SK-N-SH (cell line): ENCODE measurements around the gene CPA1. TPM values are rescaled to one million over a fixed set of nuclear protein-coding genes. Genes with fewer than 3 reads are reported as not detected.
A peak's percentile ranks its signal among the peaks of the same experiment; 100 is the strongest.

ENCODE experiments used
- CTCF ChIA-PET: fragments of 300-600, 350-600 bp; formaldehyde crosslinking; extraction: SDS; loops from one replicate; lab custom pipeline; 2021; lab: Yijun Ruan, JAX
- POLR2A ChIA-PET: fragments of 350-600 bp; sonication (Branson Sonifier 250); formaldehyde crosslinking; extraction: SDS; loops from one replicate; lab custom pipeline; 2020; ENCODE audit warnings: antibody characterized with exemption, inconsistent platforms; lab: Yijun Ruan, JAX
- DNase-seq: peaks from one replicate; pipeline ENCODE4 v3.0.0; 2012
- H2AFZ ChIP-seq: fragments of 200-600 bp; sonication (generic); 2 replicates; pipeline ENCODE4 v1.8.1; 2016; ENCODE audit warnings: antibody characterized with exemption, mild to moderate bottlenecking, low read depth
- H3F3A ChIP-seq: fragments of 200-600 bp; sonication (generic); replicated peaks from 2 replicates; pipeline ENCODE3; 2016; ENCODE audit warnings: antibody characterized with exemption, mild to moderate bottlenecking; ENCODE audit not compliant: insufficient read depth
- H3K27ac ChIP-seq, 2 experiments: fragments of 200-500 bp in 1 of 2; fragments of 200-600 bp in 1 of 2; sonication (Bioruptor generic) in 1 of 2; sonication (generic), shearing (Covaris generic) in 1 of 2; 2 replicates each; pipeline versions ENCODE4 v1.5.1 to v1.6.1; 2014 to 2016; ENCODE audit warnings: low read depth in 2 of 2, inconsistent platforms in 1 of 2, low read length in 1 of 2, mild to moderate bottlenecking in 1 of 2, mixed read lengths in 1 of 2
- H3K27me3 ChIP-seq: fragments of 200-600 bp; sonication (generic), shearing (Covaris generic); 2 replicates; pipeline ENCODE4 v1.6.1; 2016; ENCODE audit warnings: mixed run types; ENCODE audit not compliant: insufficient read depth
- H3K36me3 ChIP-seq, 2 experiments: fragments of 200-500 bp in 1 of 2; fragments of 200-600 bp in 1 of 2; sonication (Bioruptor generic) in 1 of 2; sonication (generic) in 1 of 2; replicated peaks in 1 of 2; 2 replicates each; pipeline versions ENCODE3 to v1.5.1; 2014 to 2016; ENCODE audit warnings: low read length in 1 of 2, mild to moderate bottlenecking in 1 of 2; ENCODE audit not compliant: insufficient read depth in 2 of 2, control insufficient read depth in 1 of 2
- H3K4me1 ChIP-seq, 2 experiments: fragments of 200-500 bp in 1 of 2; fragments of 200-600 bp in 1 of 2; sonication (Bioruptor generic) in 1 of 2; sonication (generic), shearing (Covaris generic) in 1 of 2; 2 replicates each; pipeline versions ENCODE4 v1.5.1 to v1.6.1; 2014 to 2016; ENCODE audit warnings: low read depth in 1 of 2, low read length in 1 of 2, mixed run types in 1 of 2; ENCODE audit not compliant: insufficient read depth in 2 of 2, control insufficient read depth in 1 of 2
- H3K4me2 ChIP-seq: fragments of 200-600 bp; sonication (generic), shearing (Covaris generic); 2 replicates; pipeline ENCODE4 v1.6.1; 2017; ENCODE audit warnings: mixed run types
- H3K4me3 ChIP-seq, 2 experiments: fragments of 200-500 bp in 1 of 2; fragments of 200-600 bp in 1 of 2; sonication (Bioruptor generic) in 1 of 2; sonication (generic), shearing (Covaris generic) in 1 of 2; 2 replicates each; pipeline versions ENCODE4 v1.5.1 to v1.8.1; 2014 to 2016; ENCODE audit warnings: low read depth in 2 of 2, inconsistent platforms in 1 of 2, low read length in 1 of 2, mild to moderate bottlenecking in 1 of 2, mixed read lengths in 1 of 2, moderate library complexity in 1 of 2
- H3K79me2 ChIP-seq: fragments of 200-600 bp; sonication (generic); 2 replicates; pipeline ENCODE4 v1.8.1; 2017; ENCODE audit warnings: mild to moderate bottlenecking; ENCODE audit not compliant: insufficient read depth
- H3K9ac ChIP-seq: fragments of 200-600 bp; sonication (generic); 2 replicates; pipeline ENCODE4 v1.6.1; 2017; ENCODE audit warnings: mixed run types
- H3K9me2 ChIP-seq: fragments of 200-600 bp; sonication (generic); 2 replicates; pipeline ENCODE4 v1.6.1; 2017; ENCODE audit warnings: mixed run types
- H3K9me3 ChIP-seq: fragments of 200-600 bp; sonication (generic); 2 replicates; pipeline ENCODE4 v1.6.1; 2017; ENCODE audit warnings: mixed run types, mild to moderate bottlenecking, moderate library complexity
- H4K20me1 ChIP-seq: fragments of 200-600 bp; sonication (generic); 2 replicates; pipeline ENCODE4 v1.6.1; 2017; ENCODE audit warnings: mild to moderate bottlenecking, mixed run types; ENCODE audit not compliant: insufficient read depth
- ELF1 ChIP-seq: IDR thresholded peaks from 2 replicates; pipeline ENCODE4 v1.4.0; 2012
- FOSL2 ChIP-seq: IDR thresholded peaks from 2 replicates; pipeline ENCODE4 v1.4.0; 2012; ENCODE audit warnings: low read depth, mild to moderate bottlenecking, moderate library complexity, borderline replicate concordance
- GABPA ChIP-seq: IDR thresholded peaks from 2 replicates; pipeline ENCODE4 v1.4.0; 2012; ENCODE audit warnings: low read depth, mild to moderate bottlenecking
- GATA2 ChIP-seq: sonication (generic); formaldehyde crosslinking; IDR thresholded peaks from 2 replicates; pipeline ENCODE4 v1.5.0; 2020; ENCODE audit warnings: mild to moderate bottlenecking, missing genetic modification reagents
- IRF3 ChIP-seq: fragments of 150-350 bp; IDR thresholded peaks from 2 replicates; pipeline ENCODE4 v1.6.1; 2016; ENCODE audit warnings: mild to moderate bottlenecking, low read depth, low read length
- MEF2A ChIP-seq: IDR thresholded peaks from 2 replicates; pipeline ENCODE4 v1.4.0; 2012; ENCODE audit warnings: low read depth, borderline replicate concordance
- MXI1 ChIP-seq: IDR thresholded peaks from 2 replicates; pipeline ENCODE4 v1.6.1; 2012; ENCODE audit warnings: mild to moderate bottlenecking, low read depth, low read length, improper control_type of control experiment
- NFIC ChIP-seq: IDR thresholded peaks from 2 replicates; pipeline ENCODE4 v1.4.0; 2012; ENCODE audit warnings: borderline replicate concordance
- NRF1 ChIP-seq: IDR thresholded peaks from 2 replicates; pipeline ENCODE4 v1.6.1; 2012; ENCODE audit warnings: low read depth, mild to moderate bottlenecking, low read length
- RCOR1 ChIP-seq: fragments of 150-350 bp; IDR thresholded peaks from 2 replicates; pipeline ENCODE4 v1.6.1; 2017; ENCODE audit warnings: antibody characterized with exemption, low read length
- REST ChIP-seq: IDR thresholded peaks from 2 replicates; pipeline ENCODE4 v1.6.1; 2012; ENCODE audit warnings: mild to moderate bottlenecking, low read depth, low read length, moderate library complexity
- SIN3A ChIP-seq: IDR thresholded peaks from 2 replicates; pipeline ENCODE4 v1.6.1; 2012; ENCODE audit warnings: low read depth, mild to moderate bottlenecking, low read length, moderate library complexity, borderline replicate concordance
- SMC3 ChIP-seq: IDR thresholded peaks from 2 replicates; pipeline ENCODE4 v1.6.1; 2012; ENCODE audit warnings: low read depth, low read length, improper control_type of control experiment
- TCF12 ChIP-seq: IDR thresholded peaks from 2 replicates; pipeline ENCODE4 v1.4.0; 2012
- USF1 ChIP-seq: IDR thresholded peaks from 2 replicates; pipeline ENCODE4 v1.4.0; 2012; ENCODE audit warnings: low read depth, borderline replicate concordance
- USF2 ChIP-seq: fragments of 150-350 bp; IDR thresholded peaks from 2 replicates; pipeline ENCODE4 v1.6.1; 2017; ENCODE audit warnings: antibody characterized with exemption, low read length, low read depth, borderline replicate concordance
- ZBTB33 ChIP-seq: IDR thresholded peaks from 2 replicates; pipeline ENCODE4 v1.4.0; 2012; ENCODE audit warnings: low read depth, borderline replicate concordance
- WGBS: methylation state at CpG from one replicate; pipeline ENCODE4 v1.1.6; 2017; ENCODE audit warnings: low lambda C conversion rate; 5-methylcytosine and 5-hydroxymethylcytosine counted together
- polyA plus RNA-seq, 3 experiments: library from polyadenylated mRNA; depleted of rRNA; stranded (reverse); fragments of >200 nt; gene quantifications; 2 replicates each; pipeline ENCODE4 v1.2.3, GENCODE V29; 2012

CPA1 gene
- polyA plus RNA-seq, 1 of the 3 experiments (the other 2 are of a cell fraction), result 0.05 TPM

- POLR2A ChIA-PET, result no interaction called here
These were observed 17.4 kb downstream of the CPA1 start for GRCh38 chr7:130397758-130398073.

GRCh38 chr7:130398526-130399090, 18.3 kb downstream of the CPA1 start:
- Histone ChIP-seq H3K36me3 (peaks cover 8 to 21% of the 10 kb centered on the region in 2 experiments), H3K4me1 (peaks cover 0 to 30% of the 10 kb centered on the region in 2 experiments; a peak in 2 of 4 replicates), H3K4me2 (no peak overlapping the region), H4K20me1 (no peaks in the 10 kb centered on the region), H2AFZ (no peak overlapping the region), H3K27me3 (no peaks in the 10 kb centered on the region), H3K27ac (no peak overlapping the region), H3K9ac (no peak overlapping the region)
- no peak for DNase-seq
- POLR2A ChIA-PET, result no interaction called here
- 93% methylated on average over 8 of the region's 8 CpGs for WGBS
- TF ChIP-seq REST (no peak), NFIC (no peak), GABPA (no peak), MXI1 (no peak), USF1 (no peak), SIN3A (no peak), TCF12 (no peak), SMC3 (no peak), NRF1 (no peak), ELF1 (no peak), RCOR1 (no peak), IRF3 (no peak), USF2 (no peak), FOSL2 (no peak)
- TF ChIP-seq, all 33 proteins: peak for 0
- Histone ChIP-seq H3K4me3 (no peak overlapping the region), H3F3A (no peaks in the 10 kb centered on the region), H3K9me2 (no peaks in the 10 kb centered on the region), H3K9me3 (no peaks in the 10 kb centered on the region), H3K79me2 (no peaks in the 10 kb centered on the region)
- CTCF ChIA-PET, result no interaction called here

More at GRCh38 chr7:130397758-130398073, 17.4 kb downstream of the CPA1 start:
- Histone ChIP-seq H3K4me2 (no peak overlapping the region), H3K4me3 (no peak overlapping the region), H2AFZ (no peak overlapping the region), H3K9me2 (no peaks in the 10 kb centered on the region), H3K36me3 (peaks cover 5 to 12% of the 10 kb centered on the region in 2 experiments), H3K4me1 (peaks cover 0 to 30% of the 10 kb centered on the region in 2 experiments; a peak in 2 of 4 replicates), H3K79me2 (no peaks in the 10 kb centered on the region), H3K9ac (no peak overlapping the region), H3K27me3 (no peaks in the 10 kb centered on the region), H3F3A (no peaks in the 10 kb centered on the region), H4K20me1 (no peaks in the 10 kb centered on the region), H3K27ac (peak overlapping the region in 1 of 2 experiments; percentile 48; a peak in 2 of 4 replicates), H3K9me3 (no peaks in the 10 kb centered on the region)
- WGBS, result 97% methylated on average over 3 of the region's 3 CpGs
- CTCF ChIA-PET, result interaction anchor here (1.7 kb wide), 1 partner anchor 10 kb away, joined by 5 read pairs; no protein-coding TSS in a partner anchor
- TF ChIP-seq ELF1 (no peak), ZBTB33 (no peak), MEF2A (no peak), GATA2 (CRISPR knock-in tag) (peak; percentile 37), GABPA (no peak)
- no peak for DNase-seq
